T-cell (primary cell): ENCODE data around the gene RAB7A. TPM values are rescaled to one million over a fixed set of nuclear protein-coding genes. Genes with fewer than 3 reads are reported as not detected.

Experiments
- ATAC-seq, 4 experiments: fragments of 200-7000 bp in 3 of 4; fragments of 150-1000 bp in 1 of 4; cut with Tn5 transposase; replicated peaks in 1 of 4; 1 replicate in 3 of 4; 2 replicates in 1 of 4; pipeline ENCODE4 v1.10.0; 2021; ENCODE audit warnings: moderate library complexity in 3 of 4, mild to moderate bottlenecking in 2 of 4, moderate number of reproducible peaks in 1 of 4
- CTCF ChIA-PET, 2 donors: fragments of 300-600 bp; sonication (Branson Sonifier 250); formaldehyde crosslinking; loops; one replicate each; lab custom pipeline; 2022; ENCODE audit warnings: antibody characterized with exemption in 2 of 2; lab: Charles Lee
- POLR2A ChIA-PET, 2 donors: fragments of 300-600 bp; sonication (Branson Sonifier 250); formaldehyde crosslinking; loops; one replicate each; lab custom pipeline; 2022; ENCODE audit warnings: antibody characterized with exemption in 2 of 2; lab: Charles Lee
- DNase-seq, 35 experiments: peaks; one replicate each; pipeline versions ENCODE4 v3.0.0 to v3.0.0-alpha.2; 2013 to 2023
- H3K27ac ChIP-seq: one replicate; pipeline ENCODE4 v1.5.1; 2013; ENCODE audit warnings: low read length
- H3K27me3 ChIP-seq, 2 experiments: replicated peaks in 1 of 2; 1 replicate in 1 of 2; 2 replicates in 1 of 2; pipeline versions ENCODE4 v1.6.1 to v1.7.0; 2013; ENCODE audit warnings: low read length in 1 of 2, mixed read lengths in 1 of 2; ENCODE audit not compliant: control insufficient read depth in 2 of 2, insufficient read depth in 2 of 2; ENCODE audit errors: extremely low read depth in 1 of 2
- H3K36me3 ChIP-seq, 2 donors: 1 replicate in 1 of 2; 2 replicates in 1 of 2; pipeline versions ENCODE4 v1.6.1 to v1.7.0; 2013; ENCODE audit warnings: low read length in 1 of 2; ENCODE audit not compliant: control insufficient read depth in 2 of 2, insufficient read depth in 1 of 2; ENCODE audit errors: extremely low read depth in 1 of 2
- H3K4me1 ChIP-seq, 2 experiments: 1 replicate in 1 of 2; 2 replicates in 1 of 2; pipeline versions ENCODE4 v1.6.1 to v1.7.0; 2013; ENCODE audit warnings: low read length in 2 of 2, mixed read lengths in 1 of 2; ENCODE audit not compliant: insufficient read depth in 2 of 2, control insufficient read depth in 1 of 2; ENCODE audit errors: extremely low read depth in 1 of 2
- H3K4me3 ChIP-seq, 2 donors: 1 replicate in 1 of 2; 2 replicates in 1 of 2; pipeline versions ENCODE4 v1.5.1 to v1.7.0; 2013; ENCODE audit warnings: mild to moderate bottlenecking in 2 of 2, low read length in 1 of 2, moderate library complexity in 1 of 2; ENCODE audit not compliant: control insufficient read depth in 1 of 2; ENCODE audit errors: extremely low read depth in 1 of 2
- H3K9me3 ChIP-seq: 2 replicates; pipeline ENCODE4 v1.7.0; 2013
- H3K27ac Mint-ChIP-seq, 2 donors: one replicate each; pipeline ENCODE4 v1.8.0; 2020 to 2021; ENCODE audit warnings: mild to moderate bottlenecking in 2 of 2, mixed read lengths in 2 of 2
- H3K27me3 Mint-ChIP-seq, 2 donors: one replicate each; pipeline ENCODE4 v1.8.0; 2021 to 2022; ENCODE audit warnings: mixed read lengths in 2 of 2
- H3K36me3 Mint-ChIP-seq: one replicate; pipeline ENCODE4 v1.8.0; 2021; ENCODE audit warnings: mixed read lengths
- H3K4me1 Mint-ChIP-seq, 3 donors: one replicate each; pipeline ENCODE4 v1.8.0; 2020 to 2022; ENCODE audit warnings: mixed read lengths in 3 of 3, mild to moderate bottlenecking in 1 of 3
- H3K4me3 Mint-ChIP-seq, 3 donors: one replicate each; pipeline ENCODE4 v1.8.0; 2020 to 2022; ENCODE audit warnings: mild to moderate bottlenecking in 3 of 3, mixed read lengths in 3 of 3, moderate library complexity in 3 of 3
- H3K9me3 Mint-ChIP-seq, 3 donors: one replicate each; pipeline ENCODE4 v1.8.0; 2020 to 2022; ENCODE audit warnings: mixed read lengths in 3 of 3
- WGBS: methylation state at CpG from one replicate; pipeline ENCODE4 v1.1.5; 2013; ENCODE audit warnings: missing lambda C conversion rate; ENCODE audit not compliant: insufficient coverage; 5-methylcytosine and 5-hydroxymethylcytosine counted together
- total RNA-seq, 35 experiments: library from RNA in 6 of 35; stranded (reverse) in 6 of 35; fragments of 120-200 nt in 1 of 35; gene quantifications; one replicate each; pipeline versions ENCODE4 v1.2.1 to v1.2.4 and lab custom pipeline; 2013 to 2026

The RAB7A gene
- total RNA-seq, 5 donors from 2014 or later (not counting 1 experiment from before 2014, with no cell fraction given): 130 to 161 (median 140) TPM

DNA sequence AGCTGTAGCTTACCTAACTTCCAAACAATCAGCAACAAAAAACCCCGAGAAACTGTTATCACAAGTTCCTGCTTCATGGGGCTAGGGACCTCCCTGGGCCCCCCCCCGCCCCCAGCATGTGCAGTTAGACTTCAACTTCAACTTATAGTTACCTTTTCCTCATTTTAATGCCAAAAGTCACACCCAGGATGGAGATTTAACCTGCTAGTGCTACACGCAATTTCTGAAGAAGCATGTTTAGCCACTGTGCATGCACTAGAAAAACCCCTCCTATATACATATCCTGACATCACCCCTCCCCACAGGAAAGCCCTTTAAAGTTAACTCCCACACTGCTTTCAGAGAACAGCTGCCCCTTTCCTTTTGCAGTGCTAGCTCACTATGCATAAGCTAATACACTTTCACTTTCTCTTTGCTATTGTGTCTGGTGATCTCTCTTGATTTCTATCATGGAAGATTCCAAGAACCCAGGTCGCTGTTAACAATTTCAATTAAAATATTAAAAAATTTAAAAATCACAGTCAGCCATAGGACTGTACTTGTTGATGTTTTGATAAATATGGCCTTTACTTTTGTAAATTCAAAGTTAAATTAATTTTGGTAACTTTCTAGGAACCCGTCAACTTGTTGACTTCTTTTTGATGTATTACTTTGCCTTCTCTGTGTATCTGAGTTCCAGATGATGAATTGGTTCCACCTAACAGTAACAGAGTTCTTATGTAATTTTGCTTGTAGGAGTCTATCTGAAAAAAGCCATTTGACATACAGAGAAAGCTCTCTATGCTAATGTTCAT is 78.2 kb downstream of the RAB7A start:
- Mint-ChIP-seq H3K4me3 (peak overlapping the region; percentile 71 to 75 (median 72)), H3K27me3 (no peaks in the 10 kb centered on the region), H3K36me3 (peaks cover 50% of the 10 kb centered on the region), H3K9me3 (no peaks in the 10 kb centered on the region), H3K27ac (peak overlapping the region; percentile 90 to 94), H3K4me1 (peaks cover 79 to 82% (median 80%) of the 10 kb centered on the region in 3 donors)
- WGBS: 3% methylated on average over 3 of the region's 5 CpGs
- Histone ChIP-seq H3K36me3 (peaks cover 5 to 45% of the 10 kb centered on the region in 2 donors), H3K4me1 (peaks cover 33 to 36% of the 10 kb centered on the region in 2 experiments), H3K27ac (peak overlapping the region; percentile 86), H3K4me3 (peak overlapping the region; percentile 32 to 34), H3K27me3 (no peaks in the 10 kb centered on the region), H3K9me3 (no peaks in the 10 kb centered on the region)
- CTCF ChIA-PET: interaction anchor here in 1 of 2 donors (0.6 to 2.4 kb wide), 13 partner anchors 9 to 187 kb away, joined by 3 to 36 read pairs (median 3); partner anchors contain the start of gene ACAD9
- POLR2A ChIA-PET: interaction anchor here (0.5 to 1.6 kb wide), 8 partner anchors 9 to 316 kb away, joined by 3 to 7 read pairs (median 4); partner anchors contain the start of gene RPN1 (in 1 of the 2)
- DNase-seq (peak; percentile 15 to 87 (median 60)), ATAC-seq (peak; percentile 90 to 95 (median 94))

GRCh38 chr3:128804811-128805155 is 78.8 kb downstream of the RAB7A start:
- WGBS: no CpG with 5 or more reads among the region's 5 CpGs
- Histone ChIP-seq H3K27me3 (no peaks in the 10 kb centered on the region), H3K36me3 (peaks cover 5 to 44% of the 10 kb centered on the region in 2 donors), H3K4me3 (peak overlapping the region; percentile 32 to 34), H3K27ac (peak overlapping the region; percentile 86), H3K9me3 (no peaks in the 10 kb centered on the region), H3K4me1 (peaks cover 31 to 36% of the 10 kb centered on the region in 2 experiments)
- H3K36me3 Mint-ChIP-seq: peaks cover 50% of the 10 kb centered on the region
- CTCF ChIA-PET: interaction anchor here in 1 of 2 donors (0.6 to 2.4 kb wide), 11 partner anchors 10 to 187 kb away, joined by 3 to 36 read pairs (median 4); partner anchors contain the start of gene ACAD9
- no peaks in the 10 kb centered on the region for H3K27me3 Mint-ChIP-seq
- H3K9me3 Mint-ChIP-seq: no peaks in the 10 kb centered on the region
- ATAC-seq (no peak), DNase-seq (peak in 1 of 35 experiments; percentile 22)
- H3K4me3 Mint-ChIP-seq: peak overlapping the region; percentile 71 to 75 (median 72)
- POLR2A ChIA-PET: interaction anchor here in 1 of 2 donors (0.6 to 1.6 kb wide), 6 partner anchors 8 to 154 kb away, joined by 3 to 6 read pairs (median 4); partner anchors contain the start of gene RPN1
- H3K27ac Mint-ChIP-seq: peak overlapping the region; percentile 90 to 94
- peaks cover 77 to 79% (median 77%) of the 10 kb centered on the region in 3 donors for H3K4me1 Mint-ChIP-seq

GRCh38 chr3:128805772-128806171 is 79.8 kb downstream of the RAB7A start:
- no peaks in the 10 kb centered on the region for H3K9me3 ChIP-seq
- peaks cover 5 to 47% of the 10 kb centered on the region in 2 donors for H3K36me3 ChIP-seq
- DNase-seq (no peak), ATAC-seq (no peak)
- POLR2A ChIA-PET: no interaction called here
- Mint-ChIP-seq H3K9me3 (no peaks in the 10 kb centered on the region), H3K4me1 (peaks cover 67 to 69% (median 67%) of the 10 kb centered on the region in 3 donors), H3K4me3 (peak overlapping the region in 2 of 3 donors; percentile 31 to 35), H3K36me3 (peaks cover 47% of the 10 kb centered on the region), H3K27ac (peak overlapping the region; percentile 90 to 94), H3K27me3 (no peaks in the 10 kb centered on the region)
- H3K27me3 ChIP-seq: no peaks in the 10 kb centered on the region
- peak overlapping the region; percentile 86 for H3K27ac ChIP-seq
- no peak overlapping the region for H3K4me3 ChIP-seq
- CTCF ChIA-PET: no interaction called here
- 73% methylated on average over 2 of the region's 4 CpGs for WGBS
- H3K4me1 ChIP-seq: peaks cover 27 to 28% of the 10 kb centered on the region in 2 experiments

- no peaks in the 10 kb centered on the region for H3K9me3 ChIP-seq
These were observed 80.6 kb downstream of the RAB7A start for GRCh38 chr3:128806588-128806987.

DNA sequence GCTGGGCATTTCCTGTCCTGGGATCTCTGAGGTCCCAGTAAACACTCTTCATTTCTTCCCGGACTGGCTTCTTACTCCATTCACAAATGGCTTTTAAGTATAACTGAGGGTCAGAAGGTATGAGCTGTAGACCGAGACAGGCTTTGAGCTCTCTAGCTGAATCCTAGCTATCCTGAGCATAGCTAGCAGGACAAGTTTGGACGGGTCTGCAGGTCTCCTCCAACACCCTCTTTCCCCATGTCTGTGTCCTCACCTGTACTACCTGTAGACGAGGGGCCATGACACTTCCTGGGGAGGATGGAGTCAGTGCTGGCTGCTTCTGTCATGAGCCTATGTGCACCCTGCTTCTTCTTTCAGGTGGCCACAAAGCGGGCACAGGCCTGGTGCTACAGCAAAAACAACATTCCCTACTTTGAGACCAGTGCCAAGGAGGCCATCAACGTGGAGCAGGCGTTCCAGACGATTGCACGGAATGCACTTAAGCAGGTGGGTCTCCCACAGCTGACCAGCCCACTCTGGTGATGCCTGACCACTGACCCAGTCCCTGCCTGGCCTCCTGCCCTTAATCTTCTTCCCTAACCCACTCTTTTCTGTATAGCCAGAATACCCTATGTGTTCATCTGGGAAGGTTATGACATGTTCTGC is 81.3 kb downstream of the RAB7A start:
- H3K36me3 ChIP-seq: peaks cover 8 to 55% of the 10 kb centered on the region in 2 donors
- 97% methylated on average over 6 of the region's 9 CpGs for WGBS
- H3K9me3 ChIP-seq: no peaks in the 10 kb centered on the region
- CTCF ChIA-PET: interaction anchor here (0.5 to 0.6 kb wide), 2 partner anchors 28 to 116 kb away, joined by 3 to 4 read pairs; no protein-coding TSS in a partner anchor
- H3K27me3 Mint-ChIP-seq: no peaks in the 10 kb centered on the region
- H3K4me1 Mint-ChIP-seq: peaks cover 52 to 54% (median 52%) of the 10 kb centered on the region in 3 donors
- H3K9me3 Mint-ChIP-seq: no peaks in the 10 kb centered on the region
- peak overlapping the region; percentile 86 for H3K27ac ChIP-seq
- H3K4me3 ChIP-seq: no peak overlapping the region
- POLR2A ChIA-PET: no interaction called here
- ATAC-seq: no peak
- no peaks in the 10 kb centered on the region for H3K27me3 ChIP-seq
- no peak for DNase-seq
- peaks cover 47% of the 10 kb centered on the region for H3K36me3 Mint-ChIP-seq
- H3K4me3 Mint-ChIP-seq: no peak overlapping the region
- peak overlapping the region; percentile 90 to 94 for H3K27ac Mint-ChIP-seq
- H3K4me1 ChIP-seq: peaks cover 20 to 26% of the 10 kb centered on the region in 2 experiments

More at GRCh38 chr3:128806588-128806987, 80.6 kb downstream of the RAB7A start:
- Histone ChIP-seq H3K27ac (peak overlapping the region; percentile 86), H3K4me1 (peaks cover 21 to 26% of the 10 kb centered on the region in 2 experiments), H3K27me3 (no peaks in the 10 kb centered on the region), H3K4me3 (no peak overlapping the region), H3K36me3 (peaks cover 5 to 53% of the 10 kb centered on the region in 2 donors)
- DNase-seq (no peak), ATAC-seq (no peak)
- H3K9me3 Mint-ChIP-seq: no peaks in the 10 kb centered on the region
- H3K27ac Mint-ChIP-seq: peak overlapping the region; percentile 90 to 94
- ChIA-PET CTCF (no interaction called here), POLR2A (no interaction called here)
- H3K27me3 Mint-ChIP-seq: no peaks in the 10 kb centered on the region
- H3K4me1 Mint-ChIP-seq: peaks cover 59 to 61% (median 59%) of the 10 kb centered on the region in 3 donors
- peaks cover 48% of the 10 kb centered on the region for H3K36me3 Mint-ChIP-seq
- no peak overlapping the region for H3K4me3 Mint-ChIP-seq
- WGBS: no CpG with 5 or more reads among the region's 3 CpGs

DNA sequence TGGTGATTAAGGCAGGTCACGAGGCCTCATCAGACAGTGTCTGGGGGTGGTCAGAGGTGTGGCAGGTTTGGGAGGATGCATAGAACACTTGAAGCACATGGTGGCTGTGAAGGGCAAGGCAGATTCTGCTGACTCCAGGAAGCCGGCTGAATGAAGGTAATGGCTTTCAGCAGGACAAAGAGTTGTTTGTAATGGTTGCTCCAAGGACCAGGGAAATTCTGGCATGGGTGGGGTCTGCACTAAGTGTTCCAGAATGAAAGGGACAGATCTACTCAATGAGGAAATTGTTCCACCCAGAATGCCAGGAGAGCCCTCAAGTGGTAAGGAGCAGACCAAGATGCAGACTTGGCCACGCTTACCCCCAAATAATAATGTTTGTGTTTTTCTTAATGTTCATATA is 82.7 kb downstream of the RAB7A start:
- 100% methylated on average over 2 of the region's 3 CpGs for WGBS
- Histone ChIP-seq H3K4me1 (peaks cover 14 to 21% of the 10 kb centered on the region in 2 experiments), H3K27ac (no peak overlapping the region), H3K27me3 (no peaks in the 10 kb centered on the region), H3K9me3 (no peaks in the 10 kb centered on the region), H3K4me3 (no peak overlapping the region), H3K36me3 (peaks cover 12 to 67% of the 10 kb centered on the region in 2 donors)
- Mint-ChIP-seq H3K36me3 (peaks cover 57% of the 10 kb centered on the region), H3K27ac (peak overlapping the region; percentile 34 to 83), H3K9me3 (no peaks in the 10 kb centered on the region), H3K4me1 (peaks cover 43 to 44% (median 44%) of the 10 kb centered on the region in 3 donors), H3K27me3 (no peaks in the 10 kb centered on the region), H3K4me3 (no peak overlapping the region)
- ChIA-PET POLR2A (no interaction called here), CTCF (no interaction called here)
- no peak for DNase-seq
- ATAC-seq: no peak
